Measurements from ENCODE around the gene CDH4.

- TF ChIP-seq EHMT2 (IDR thresholded peaks at IDR 0.05) (no peak), ZNF512 (tag; IDR thresholded peaks at IDR 0.05) (no peak)
These were observed 448.6 kb downstream of the CDH4 start for GRCh38 chr20:61700595-61701140.
